Liver (tissue), 3 donors: Measurements from ENCODE around the gene MYB.

ENCODE experiments used
- CTCF ChIP-seq: fragments of 150-350 bp; IDR thresholded peaks from 2 replicates; pipeline ENCODE4 v1.5.1; 2017; ENCODE audit warnings: improper control_type of control experiment, low read depth, low read length; ENCODE audit not compliant: missing input control
- MAX ChIP-seq: IDR thresholded peaks from 2 replicates; pipeline ENCODE4 v1.6.1; 2016; ENCODE audit warnings: antibody characterized with exemption
- RAD21 ChIP-seq, 2 donors: IDR thresholded peaks; 2 replicates each; pipeline ENCODE4 v1.6.1; 2016; ENCODE audit warnings: antibody characterized with exemption in 2 of 2, mild to moderate bottlenecking in 2 of 2
- SP1 ChIP-seq: IDR thresholded peaks from 2 replicates; pipeline ENCODE4 v1.6.1; 2018; ENCODE audit warnings: antibody characterized with exemption, mild to moderate bottlenecking
- TAF1 ChIP-seq: conservative IDR thresholded peaks from 2 replicates; pipeline ENCODE4 v1.6.1; 2016; ENCODE audit warnings: antibody characterized with exemption, mild to moderate bottlenecking
- donor health status: healthy.
- donor health status: healthy.

- TF ChIP-seq CTCF (no peak), RAD21 (IDR thresholded peaks at IDR 0.05) (no peak), SP1 (no peak), TAF1 (no peak), MAX (no peak)
These were observed 84.2 kb downstream of the MYB start for GRCh38 chr6:135265278-135265677.
